ENCODE results near the gene KRTAP1-3. TPM values are rescaled to one million over a fixed set of nuclear protein-coding genes. Genes with fewer than 3 reads are reported as not detected.
"Not testable (repeated sequence)": the region's sequence is repeated elsewhere in the genome, so short reads cannot be mapped to it uniquely, and the experiment has no call there.

The KRTAP1-3 gene
- total RNA-seq, 1 donor from 2014 or later, result not detected

DNA sequence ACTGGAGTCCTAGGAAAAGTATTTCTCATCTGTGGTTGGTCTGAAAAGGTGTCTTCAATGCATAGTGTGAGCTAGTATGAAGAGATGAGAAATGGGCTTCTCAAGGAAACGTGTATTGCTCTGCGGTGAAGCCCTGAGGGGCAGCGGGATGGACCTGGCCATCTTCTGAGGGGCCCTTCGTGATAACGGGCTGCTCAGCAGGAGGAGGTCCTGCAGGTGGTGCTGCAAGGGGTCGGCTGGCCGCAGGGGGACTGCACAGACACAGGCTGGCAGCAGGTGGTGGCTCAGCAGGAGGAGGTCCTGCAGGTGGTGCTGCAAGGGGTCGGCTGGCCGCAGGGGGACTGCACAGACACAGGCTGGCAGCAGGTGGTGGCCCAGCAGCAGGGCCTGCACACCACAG, 19.9 kb upstream of the KRTAP1-3 start:
- not testable (repeated sequence) for DNase-seq (ENCODE audit: low spot score)

DNA sequence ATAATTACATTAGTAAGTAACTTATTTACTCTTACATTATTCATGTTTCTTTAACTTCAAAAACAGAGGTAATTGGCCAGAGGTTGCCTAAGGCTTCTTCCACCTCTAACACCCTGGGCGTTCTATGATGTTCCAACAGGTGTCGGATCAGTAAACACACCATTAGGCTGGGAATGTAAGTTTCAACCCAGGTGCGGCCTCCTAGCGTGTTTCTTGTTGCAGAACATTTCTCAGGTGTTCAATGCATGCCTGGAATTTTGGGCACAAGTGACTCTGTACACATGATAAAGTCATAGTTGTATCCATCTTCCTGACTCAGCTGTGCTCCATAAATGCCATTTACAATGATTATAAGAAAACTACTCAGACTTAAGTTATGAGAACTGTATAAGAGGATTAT, 19.4 kb upstream of the KRTAP1-3 start:
- DNase-seq (ENCODE audit: low spot score), result no peak

GRCh38 chr17:41052566-41052965, 17.9 kb upstream of the KRTAP1-3 start:
- DNase-seq (ENCODE audit: low spot score), result no peak

- no peak for DNase-seq (ENCODE audit: low spot score)
These were observed 14.4 kb upstream of the KRTAP1-3 start for GRCh38 chr17:41049110-41049509.

- DNase-seq (ENCODE audit: low spot score), result no peak
These were observed 13.8 kb upstream of the KRTAP1-3 start for GRCh38 chr17:41048441-41048840.

- not testable (repeated sequence) for DNase-seq (ENCODE audit: low spot score)
These were observed 12.2 kb upstream of the KRTAP1-3 start, which contains the start of gene KRTAP2-1 for GRCh38 chr17:41046735-41047465. Gene KRTAP2-1 (minus strand): TSS chr17:41047316. CDS start chr17:41047267, 49 bp downstream.

DNA sequence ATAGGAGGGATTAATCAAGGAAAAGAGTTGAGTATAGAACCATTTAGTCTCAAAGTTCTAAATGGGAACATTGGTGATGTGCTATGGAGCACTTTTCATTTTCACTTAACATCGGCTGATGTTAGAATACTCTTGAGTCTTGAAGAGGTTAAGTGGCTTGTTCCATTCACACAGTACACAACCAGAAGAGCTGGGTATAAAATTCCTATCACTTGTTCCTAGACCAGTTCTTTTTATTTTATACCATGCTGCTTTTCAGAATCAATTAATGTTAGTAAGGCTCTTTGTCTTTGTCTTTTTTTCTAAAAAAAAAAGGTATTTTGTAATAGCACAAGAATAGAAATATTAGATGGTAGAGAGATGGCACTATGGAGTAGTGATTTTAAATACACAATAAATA, 8.3 kb upstream of the KRTAP1-3 start:
- DNase-seq (ENCODE audit: low spot score), result no peak

GRCh38 chr17:41040783-41041571, 6.3 kb upstream of the KRTAP1-3 start, which contains the start of gene KRTAP1-1:
Gene KRTAP1-1 (minus strand): TSS chr17:41041450. CDS start chr17:41041397, 53 bp downstream.
- not testable (repeated sequence) for DNase-seq (ENCODE audit: low spot score)

DNA sequence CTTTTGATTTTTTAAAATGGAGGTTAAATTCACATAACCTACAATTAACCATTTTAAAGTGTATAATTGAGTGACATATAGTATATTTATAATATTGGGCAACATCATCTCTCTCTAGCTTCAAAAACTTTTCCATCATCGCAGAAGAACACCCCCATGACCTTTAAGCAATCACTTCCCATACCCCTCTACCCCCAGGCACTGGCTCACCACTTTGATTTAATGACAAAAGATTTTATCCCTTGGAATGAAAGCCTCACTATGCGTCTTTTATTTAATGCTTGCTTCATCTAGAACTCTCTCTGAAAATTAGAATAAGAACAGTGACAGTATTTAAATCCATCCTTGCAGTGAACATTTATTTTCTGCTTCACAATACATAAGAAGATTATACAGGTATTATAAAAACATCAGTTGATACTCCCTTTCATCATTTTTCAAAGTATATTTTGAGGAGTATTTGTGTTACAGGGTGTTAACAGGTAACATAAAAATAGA, 3.2 kb upstream of the KRTAP1-3 start:
- DNase-seq (ENCODE audit: low spot score), result no peak

- DNase-seq (ENCODE audit: low spot score), result no peak
These were observed 4.9 kb downstream of the KRTAP1-3 start, which contains the start of gene KRTAP1-4 for GRCh38 chr17:41029633-41030245. Gene KRTAP1-4 (minus strand): TSS chr17:41030195. CDS start chr17:41030078, 117 bp downstream.

- no peak for DNase-seq (ENCODE audit: low spot score)
These were observed 7.8 kb downstream of the KRTAP1-3 start, which contains the start of gene KRTAP1-5 for GRCh38 chr17:41026715-41027471. Gene KRTAP1-5 (minus strand): TSS chr17:41027208. CDS start chr17:41027155, 53 bp downstream.

GRCh38 chr17:41024697-41025096, 10.0 kb downstream of the KRTAP1-3 start:
- DNase-seq (ENCODE audit: low spot score), result no peak

DNA sequence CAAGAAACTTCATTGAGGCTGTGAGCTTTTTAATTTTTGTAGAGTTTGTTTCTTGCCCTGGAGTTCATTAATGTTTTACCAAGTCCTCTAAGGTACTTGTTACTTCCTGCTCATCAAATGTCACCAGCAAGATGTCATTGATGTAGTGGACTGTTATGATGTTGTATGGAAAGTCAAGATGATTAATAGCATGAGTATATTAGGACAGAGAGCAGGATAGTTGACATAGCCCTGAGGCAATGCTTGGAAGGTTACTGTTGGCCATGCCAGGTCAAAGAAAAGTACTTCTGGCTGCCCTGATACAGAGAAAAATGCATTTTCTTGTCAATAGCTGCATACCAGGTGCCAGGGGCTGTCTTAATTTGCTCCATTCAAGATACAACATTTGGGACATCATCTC, 14.3 kb downstream of the KRTAP1-3 start:
- no peak for DNase-seq (ENCODE audit: low spot score)

DNA sequence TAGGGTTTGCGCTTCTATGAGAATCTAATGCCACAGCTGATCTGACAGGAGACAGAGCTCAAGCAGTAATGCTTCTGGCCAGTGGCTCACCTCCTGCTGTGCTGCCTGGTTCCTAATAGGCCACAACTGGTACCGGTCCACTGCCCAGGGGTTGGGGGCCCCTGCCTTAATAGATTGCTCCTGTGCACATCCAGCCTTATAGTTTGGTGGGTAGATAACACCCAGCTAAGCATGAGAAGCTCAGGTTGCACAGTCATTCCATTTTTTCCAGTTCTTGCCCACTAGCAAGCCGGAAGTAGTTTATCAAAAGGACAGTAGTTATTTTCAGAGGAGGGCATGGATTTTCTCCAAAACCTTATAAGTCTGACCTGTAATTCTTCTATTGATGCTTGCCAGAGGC, 15.3 kb downstream of the KRTAP1-3 start:
- DNase-seq (ENCODE audit: low spot score), result no peak

DNA sequence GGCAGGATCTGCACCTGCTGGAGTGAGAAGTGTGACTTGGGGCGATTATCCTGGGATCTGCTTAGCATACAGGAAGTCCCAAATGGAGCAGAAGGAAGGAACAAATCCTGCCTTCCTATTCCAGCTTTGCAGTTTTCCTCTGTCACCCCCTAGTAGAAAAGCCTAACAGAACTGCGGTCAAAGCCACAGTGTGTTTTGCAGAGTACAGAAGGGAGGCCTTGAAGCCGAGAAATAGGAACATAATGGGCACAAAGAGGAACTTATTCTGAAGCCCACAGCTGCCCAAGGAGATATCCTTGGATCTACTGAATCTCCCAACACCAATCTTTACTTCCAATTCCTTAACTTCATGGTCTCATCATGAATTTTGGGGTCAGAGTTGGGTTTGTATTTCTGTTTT, 16.1 kb downstream of the KRTAP1-3 start:
- DNase-seq (ENCODE audit: low spot score), result no peak

- no peak for DNase-seq (ENCODE audit: low spot score)
These were observed 18.0 kb downstream of the KRTAP1-3 start for GRCh38 chr17:41016578-41017215.

DNA sequence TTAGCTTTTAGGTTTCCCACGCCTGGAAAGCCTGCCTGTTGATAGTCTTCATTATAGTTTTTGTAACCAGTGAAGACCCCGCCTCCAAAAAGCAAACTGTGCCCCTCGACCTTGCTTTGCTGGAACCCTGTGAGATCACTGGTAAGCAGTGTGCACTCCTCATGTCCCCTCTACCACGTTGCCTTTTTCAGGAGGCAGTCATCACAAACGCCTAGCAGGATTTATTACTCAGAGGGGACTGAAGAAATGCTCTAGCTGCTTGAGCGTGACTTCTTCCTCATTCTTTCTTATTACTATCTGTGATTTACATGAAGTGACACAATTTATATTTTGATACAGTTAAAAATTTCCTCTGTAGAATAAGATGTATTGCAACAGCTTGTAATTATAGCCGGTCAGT, 19.2 kb downstream of the KRTAP1-3 start:
- DNase-seq (ENCODE audit: low spot score), result no peak

- DNase-seq (ENCODE audit: low spot score), result no peak
These were observed 21.1 kb downstream of the KRTAP1-3 start for GRCh38 chr17:41013606-41014005.

DNA sequence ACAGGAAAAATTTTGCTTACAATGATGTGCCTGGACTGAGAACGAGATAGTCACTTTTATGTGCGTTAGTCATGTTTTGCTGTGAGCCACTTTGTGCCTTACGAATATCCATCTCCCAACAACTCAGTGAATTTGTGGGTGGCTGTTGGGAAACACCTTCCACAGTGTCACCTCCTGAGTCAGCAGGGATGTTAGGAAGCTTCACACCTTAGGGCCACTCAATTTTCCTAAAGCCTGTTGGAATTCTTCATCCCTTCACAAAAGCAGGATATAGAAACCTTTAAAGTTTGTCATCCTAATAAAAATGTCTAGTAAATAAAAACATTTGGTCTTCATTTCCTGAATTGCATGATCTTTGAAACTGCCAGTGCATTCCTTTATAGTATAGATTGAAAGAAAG, 21.5 kb downstream of the KRTAP1-3 start:
- no peak for DNase-seq (ENCODE audit: low spot score)

DNA sequence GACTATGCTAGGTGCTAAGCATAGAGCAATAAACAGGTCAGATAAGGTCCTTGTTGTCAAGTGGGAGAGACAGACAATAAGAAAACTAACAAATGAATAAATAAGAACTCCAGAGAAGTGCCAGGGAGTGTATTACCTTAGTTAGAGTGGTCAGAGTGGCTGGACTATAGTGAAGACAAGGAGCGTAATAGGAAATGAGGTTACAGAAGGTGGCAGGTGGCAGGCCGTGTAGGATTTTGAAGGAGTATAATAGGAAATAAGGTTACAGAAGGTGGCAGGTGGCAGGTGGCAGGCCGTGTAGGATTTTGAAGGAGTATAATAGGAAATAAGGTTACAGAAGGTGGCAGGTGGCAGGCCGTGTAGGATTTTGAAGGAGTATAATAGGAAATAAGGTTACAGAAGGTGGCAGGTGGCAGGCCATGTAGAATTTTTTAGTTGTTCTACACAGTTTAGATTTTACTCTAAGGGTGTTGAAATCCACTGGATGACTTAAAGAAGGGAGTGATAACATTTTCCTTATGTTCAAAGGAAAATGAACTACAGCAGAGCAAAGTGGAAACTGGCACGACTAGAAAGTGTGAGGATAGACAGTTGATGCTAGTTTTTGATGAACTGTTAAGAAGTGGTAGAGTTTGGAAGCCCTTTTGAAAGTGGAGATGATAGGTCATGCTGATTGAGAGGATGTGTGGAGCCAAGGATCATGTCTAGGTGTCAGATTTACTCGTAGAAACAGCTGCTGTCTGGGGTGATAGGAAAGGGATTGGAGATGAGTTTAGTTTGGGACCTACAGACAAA, 22.2 kb downstream of the KRTAP1-3 start:
- no peak for DNase-seq (ENCODE audit: low spot score)

All from umbilical cord (tissue), 2 donors.